GM19324 (cell line): Measurements from ENCODE around the gene NUP214.
"Not testable (repeated sequence)": the region's sequence is repeated elsewhere in the genome, so short reads cannot be mapped to it uniquely, and the experiment has no call there.

Experiments
- ATAC-seq: cut with Tn5 transposase; IDR thresholded peaks from one replicate; pipeline ENCODE4 v1.9.1; 2021; ENCODE audit warnings: mild to moderate bottlenecking, moderate library complexity; ENCODE audit not compliant: unreplicated experiment, low FRiP score

The NUP214 gene

DNA sequence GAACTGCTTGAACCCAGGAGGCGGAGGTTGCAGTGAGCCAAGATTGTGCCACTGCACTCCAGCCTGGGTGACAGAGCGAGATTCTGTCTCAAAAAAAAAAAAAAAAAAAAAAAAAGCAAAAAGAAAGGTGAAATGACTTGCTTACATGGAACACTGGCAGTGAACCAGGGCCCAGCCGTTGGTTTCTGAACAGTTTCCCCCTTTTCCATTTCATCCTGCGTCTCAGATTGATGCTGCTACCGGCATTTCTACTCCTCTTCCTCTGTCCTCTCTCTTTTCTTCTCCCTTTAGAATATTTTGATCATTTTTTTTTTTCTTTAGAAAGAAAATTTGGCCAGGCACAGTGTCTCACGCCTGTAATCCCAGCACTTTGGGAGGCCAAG is 10.0 kb upstream of the NUP214 start:
- not testable (repeated sequence) for ATAC-seq

- no peak for ATAC-seq
These were observed 8.9 kb upstream of the NUP214 start for GRCh38 chr9:131116281-131117120.

DNA sequence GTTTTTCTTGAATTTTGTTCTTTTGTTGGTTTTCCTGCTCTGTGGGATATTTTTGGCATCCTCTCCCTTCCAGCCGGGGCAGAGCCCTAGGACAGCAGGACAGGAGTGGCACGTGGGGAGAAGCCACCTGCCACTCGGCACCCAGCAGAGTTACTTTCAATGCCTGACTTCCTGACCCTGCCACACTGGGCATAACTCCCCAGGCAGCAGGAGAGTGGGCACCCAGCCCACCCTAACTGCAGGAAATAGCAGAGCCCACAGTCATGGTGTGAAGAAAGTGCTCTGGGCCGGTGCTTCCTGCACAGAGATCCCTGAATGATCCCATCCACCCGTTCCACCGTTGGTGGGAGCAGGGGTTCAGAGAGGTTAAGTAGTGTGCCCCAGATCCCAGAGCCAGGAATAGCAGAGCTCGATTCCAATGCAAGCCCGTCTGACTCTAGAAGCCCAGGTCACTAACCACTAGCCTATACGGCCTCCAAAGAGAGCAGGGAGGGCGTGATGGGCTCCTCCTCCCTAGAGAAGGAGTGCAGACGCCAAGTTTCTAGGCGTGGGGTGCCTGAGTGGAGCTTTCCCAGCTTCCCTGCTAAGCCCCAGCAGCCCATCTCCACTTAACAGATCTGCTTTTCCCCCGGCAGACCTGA is 8.1 kb upstream of the NUP214 start:
- no peak for ATAC-seq

DNA sequence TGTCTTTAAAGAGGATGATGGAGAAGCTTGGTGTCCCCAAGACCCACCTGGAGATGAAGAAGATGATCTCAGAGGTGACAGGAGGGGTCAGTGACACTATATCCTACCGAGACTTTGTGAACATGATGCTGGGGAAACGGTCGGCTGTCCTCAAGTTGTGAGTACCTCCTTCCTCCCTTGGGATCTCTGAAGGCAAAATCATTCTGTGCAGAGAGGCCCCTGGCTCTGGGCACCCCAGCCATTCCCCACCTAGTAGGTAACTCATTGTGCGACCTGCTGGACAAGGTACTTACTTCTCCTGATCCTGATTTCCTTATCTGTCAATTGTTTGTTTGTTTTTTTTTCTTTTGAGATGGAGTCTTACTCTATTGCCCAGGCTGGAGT is 7.6 kb upstream of the NUP214 start:
- ATAC-seq, result no peak

DNA sequence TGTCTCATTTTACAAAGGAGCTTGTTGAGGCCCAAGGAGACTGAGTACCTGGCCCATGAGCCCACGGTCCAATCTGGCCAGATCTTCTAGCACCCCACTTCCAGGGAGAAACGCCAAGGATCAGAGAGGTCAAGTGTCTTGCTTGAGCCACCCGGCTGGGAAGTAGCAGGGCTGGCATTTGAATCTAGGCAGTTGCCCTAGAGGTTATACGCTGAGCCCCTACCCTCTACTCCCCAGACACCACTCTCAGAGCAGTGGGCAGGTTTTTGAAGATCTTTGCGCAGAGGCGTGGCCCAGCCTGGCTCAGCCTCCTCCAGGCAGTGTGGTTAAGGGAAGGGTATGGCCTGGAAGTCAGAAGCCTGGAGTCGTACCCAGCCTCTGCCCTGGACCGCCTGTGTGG is 5.8 kb upstream of the NUP214 start:
- no peak for ATAC-seq

DNA sequence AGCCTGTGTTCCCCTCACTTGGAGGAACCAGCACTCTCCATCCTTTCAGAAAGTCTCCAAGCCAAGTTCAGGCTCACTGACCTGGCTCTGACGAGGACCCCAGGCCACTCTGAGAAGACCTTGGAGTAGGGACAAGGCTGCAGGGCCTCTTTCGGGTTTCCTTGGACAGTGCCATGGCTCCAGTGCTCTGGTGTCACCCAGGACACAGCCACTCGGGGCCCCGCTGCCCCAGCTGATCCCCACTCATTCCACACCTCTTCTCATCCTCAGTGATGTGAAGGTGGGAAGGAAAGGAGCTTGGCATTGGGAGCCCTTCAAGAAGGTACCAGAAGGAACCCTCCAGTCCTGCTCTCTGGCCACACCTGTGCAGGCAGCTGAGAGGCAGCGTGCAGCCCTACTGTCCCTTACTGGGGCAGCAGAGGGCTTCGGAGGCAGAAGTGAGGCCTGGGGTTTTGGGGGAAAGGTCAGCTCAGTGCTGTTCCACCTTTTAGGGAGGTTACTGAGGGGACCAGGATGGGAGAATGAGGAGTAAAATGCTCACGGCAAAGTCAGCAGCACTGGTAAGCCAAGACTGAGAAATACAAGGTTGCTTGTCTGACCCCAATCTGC is 4.7 kb upstream of the NUP214 start:
- no peak for ATAC-seq

DNA sequence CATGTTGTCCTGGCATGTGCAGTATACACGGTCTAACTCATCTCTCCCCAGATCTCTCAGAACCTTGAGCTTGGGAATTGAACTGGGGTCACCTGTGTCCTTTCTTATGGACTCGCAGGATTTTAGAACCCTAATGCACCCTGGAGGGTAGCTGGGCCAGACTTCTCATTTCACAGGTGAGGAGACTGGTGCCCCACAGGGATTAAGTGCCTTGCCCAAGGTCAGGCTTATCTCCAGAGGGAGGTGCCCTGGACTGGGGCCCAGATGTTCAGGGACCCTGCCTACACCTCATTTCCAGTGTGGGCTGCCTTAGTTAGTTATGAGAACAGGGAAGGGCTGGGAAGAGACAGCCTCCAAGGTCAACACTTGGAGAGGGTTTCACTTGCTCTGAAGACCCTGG is 4.0 kb upstream of the NUP214 start:
- ATAC-seq, result no peak

DNA sequence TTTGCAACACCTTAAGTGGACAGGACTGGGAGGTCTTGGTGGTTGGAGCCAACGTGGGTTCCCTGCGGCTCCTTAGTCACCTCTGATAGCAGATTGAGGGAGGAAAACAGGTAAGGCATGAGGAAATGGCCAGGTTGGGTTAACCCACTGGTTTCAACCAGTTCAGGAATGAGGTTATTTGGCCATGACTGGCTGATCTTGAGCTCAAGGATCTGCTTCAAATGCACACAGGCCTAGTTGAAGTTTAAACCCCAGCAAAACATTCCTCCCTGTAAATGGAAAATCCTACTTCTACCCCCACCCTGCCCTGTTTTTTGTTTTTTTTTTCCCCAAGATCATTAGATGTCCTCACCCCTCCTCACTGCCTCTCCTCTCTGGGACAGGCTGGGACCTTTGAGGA is 3.2 kb upstream of the NUP214 start:
- no peak for ATAC-seq

GRCh38 chr9:131125038-131125287 is 423 bp upstream of the NUP214 start:
- ATAC-seq, result no peak

GRCh38 chr9:131126059-131126426 is 657 bp downstream of the NUP214 start:
- ATAC-seq, result no peak

DNA sequence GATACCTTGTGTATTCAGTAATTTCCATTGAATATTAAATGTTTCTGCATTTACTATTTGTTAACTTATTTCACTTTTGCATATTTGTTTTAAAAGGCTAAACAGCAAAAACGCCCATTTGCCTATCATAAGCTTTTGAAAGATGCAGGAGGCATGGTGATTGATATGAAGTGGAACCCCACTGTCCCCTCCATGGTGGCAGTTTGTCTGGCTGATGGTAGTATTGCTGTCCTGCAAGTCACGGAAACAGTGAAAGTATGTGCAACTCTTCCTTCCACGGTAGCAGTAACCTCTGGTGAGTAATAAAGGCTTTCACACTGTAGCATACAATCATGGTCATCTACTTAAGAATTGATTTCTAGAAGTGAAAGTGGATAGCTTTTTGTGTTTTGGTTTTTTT is 3.8 kb downstream of the NUP214 start:
- ATAC-seq, result no peak

DNA sequence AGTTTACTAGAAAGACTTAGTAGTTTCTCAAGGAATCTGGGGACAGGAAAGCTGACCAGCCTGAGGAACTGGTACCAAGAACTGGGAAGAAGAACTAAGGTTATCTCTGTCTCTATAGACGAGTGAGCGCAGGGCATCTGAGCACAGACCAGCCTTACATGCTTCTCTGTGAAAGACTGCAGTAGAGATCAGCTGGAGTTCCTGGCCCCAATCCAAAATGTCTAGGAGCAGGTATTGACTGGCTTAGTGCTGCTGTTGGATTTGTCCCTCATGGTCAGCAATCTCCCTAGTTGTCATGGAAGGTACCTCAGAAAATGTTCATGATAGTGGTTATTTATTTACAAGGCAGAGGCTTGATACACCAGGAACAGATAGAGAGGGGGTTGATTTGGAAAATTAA is 13.3 kb downstream of the NUP214 start:
- ATAC-seq, result no peak

DNA sequence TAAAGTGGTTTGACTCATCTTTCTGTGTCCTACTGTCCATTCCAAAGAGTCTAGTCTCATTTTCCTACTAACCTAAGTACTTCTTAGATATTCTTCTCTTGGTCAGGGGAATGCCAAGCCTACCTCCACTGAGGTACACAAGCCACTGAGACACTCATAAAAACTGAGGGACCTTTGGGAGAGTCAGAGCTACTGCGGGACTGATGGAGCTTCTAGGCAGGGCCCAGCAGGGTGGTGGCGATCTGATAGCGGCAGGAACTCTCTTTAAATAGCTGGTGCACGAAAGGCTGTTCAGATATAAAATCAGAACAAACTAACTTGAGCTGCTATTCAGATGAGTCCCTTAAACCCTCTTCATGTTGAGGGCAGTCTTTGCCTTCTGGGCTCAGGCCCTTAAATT is 14.7 kb downstream of the NUP214 start:
- ATAC-seq, result no peak

GRCh38 chr9:131140550-131140949 is 15.2 kb downstream of the NUP214 start:
- no peak for ATAC-seq

- no peak for ATAC-seq
These were observed 16.8 kb downstream of the NUP214 start for GRCh38 chr9:131142160-131142559.

- no peak for ATAC-seq
These were observed 18.8 kb downstream of the NUP214 start for GRCh38 chr9:131144201-131144600.

GRCh38 chr9:131145245-131145644 is 19.9 kb downstream of the NUP214 start:
- no peak for ATAC-seq

DNA sequence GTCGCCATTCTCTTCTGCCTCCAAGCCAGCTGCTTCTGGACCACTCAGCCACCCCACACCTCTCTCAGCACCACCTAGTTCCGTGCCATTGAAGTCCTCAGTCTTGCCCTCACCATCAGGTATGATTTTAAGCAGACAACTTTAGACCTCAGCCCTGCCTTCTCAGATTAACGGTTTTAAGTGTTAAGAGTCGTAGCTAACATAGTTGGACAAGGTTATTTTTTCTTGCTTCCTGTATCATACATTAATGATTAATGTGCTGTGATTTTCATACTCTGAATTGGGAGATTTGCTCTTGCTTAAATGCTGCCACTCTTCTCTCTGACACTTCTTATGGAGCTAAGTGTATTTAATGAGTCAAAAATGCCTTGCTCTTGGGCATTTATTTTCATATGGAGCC is 20.8 kb downstream of the NUP214 start:
- ATAC-seq, result no peak

- no peak for ATAC-seq
These were observed 22.9 kb downstream of the NUP214 start for GRCh38 chr9:131148276-131148675.

DNA sequence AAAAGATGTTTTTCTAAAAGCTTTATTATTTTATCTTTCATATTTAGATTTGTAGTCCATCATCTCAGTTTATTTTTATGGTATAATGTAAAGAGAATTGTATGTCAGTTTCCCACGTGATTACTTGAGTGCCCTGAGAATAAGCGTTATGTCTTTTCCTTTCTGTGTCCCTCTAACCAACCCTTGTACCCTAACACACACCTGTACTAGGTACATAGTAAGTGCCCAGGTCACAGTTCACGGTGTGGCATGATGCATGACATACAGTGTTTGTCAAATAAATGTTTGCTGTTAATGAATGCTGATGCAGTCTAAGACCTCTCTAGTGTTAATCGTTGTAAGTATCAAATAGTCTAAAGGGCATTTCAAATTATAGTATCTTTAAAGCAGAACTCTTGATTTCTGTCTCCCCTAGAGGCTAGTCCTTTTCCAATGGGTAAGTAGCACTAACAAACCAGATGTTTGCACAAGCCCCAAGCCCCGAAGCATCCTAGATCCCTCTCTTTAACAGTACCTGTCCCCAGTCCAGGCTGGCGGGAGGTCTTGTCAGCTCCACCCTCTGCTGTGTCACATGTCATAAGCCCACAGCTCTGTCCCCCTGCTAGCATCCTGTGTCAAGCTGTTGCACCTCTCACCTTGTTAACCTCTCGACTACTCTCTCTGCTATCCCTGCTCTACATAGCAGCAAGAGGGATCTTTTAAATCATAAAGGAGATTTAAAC is 23.7 kb downstream of the NUP214 start:
- ATAC-seq, result no peak

- ATAC-seq, result no peak
These were observed 24.3 kb downstream of the NUP214 start for GRCh38 chr9:131149688-131150053.

GRCh38 chr9:131153595-131153994 is 28.2 kb downstream of the NUP214 start:
- no peak for ATAC-seq
